Left lung (tissue), 10 donors: Measurements from ENCODE around the gene ZFPM1. TPM values are rescaled to one million over a fixed set of nuclear protein-coding genes. Genes with fewer than 3 reads are reported as not detected.

Source experiments
- ATAC-seq: fragments of 200-7000 bp; cut with Tn5 transposase; one replicate; pipeline ENCODE4 v1.9.1; 2020; ENCODE audit warnings: moderate library complexity
- DNase-seq, 4 donors: peaks; one replicate each; pipeline ENCODE4 v3.0.0-alpha.2; 2013 to 2020
- H3K27ac ChIP-seq, 2 donors: fragments of 200-600 bp; sonication (generic) in 1 of 2; one replicate each; pipeline versions ENCODE4 v1.5.0 to v1.8.0; 2020 to 2021
- H3K27me3 ChIP-seq, 2 donors: fragments of 200-600 bp; sonication (generic) in 1 of 2; one replicate each; pipeline versions ENCODE4 v1.5.0 to v1.8.0; 2020 to 2021
- H3K36me3 ChIP-seq, 2 donors: fragments of 200-600 bp; sonication (generic) in 1 of 2; one replicate each; pipeline versions ENCODE4 v1.5.0 to v1.8.0; 2020 to 2021
- H3K4me1 ChIP-seq, 2 donors: fragments of 200-600 bp; one replicate each; pipeline ENCODE4 v1.8.0; 2021
- H3K4me3 ChIP-seq, 2 donors: fragments of 200-600 bp; sonication (generic) in 1 of 2; one replicate each; pipeline versions ENCODE4 v1.5.0 to v1.8.0; 2020 to 2021; ENCODE audit warnings: mild to moderate bottlenecking in 1 of 2
- H3K9me3 ChIP-seq, 2 donors: fragments of 200-600 bp; sonication (generic) in 1 of 2; one replicate each; pipeline versions ENCODE4 v1.5.0 to v1.8.0; 2020 to 2021
- intact Hi-C, 2 donors: fragments of 100-400 bp; cut with DNase I; formaldehyde crosslinking; loops; one replicate each; pipeline versions ENCODE4 v1.11.2 to v1.14.2; 2022
- polyA plus RNA-seq, 6 donors: library from polyadenylated mRNA; unstranded; fragments of 120-200 nt; gene quantifications; one replicate each; pipeline ENCODE4 v1.2.1, GENCODE V29; 2013; ENCODE audit not compliant: insufficient read length in 6 of 6
- total RNA-seq, 2 donors: library from RNA; stranded (reverse); fragmentation: NEBNext Ultra II Directional; extraction: Animal tissue kit (Norgen Biotek cat#: 25700); gene quantifications; one replicate each; pipeline ENCODE4 v1.2.1, GENCODE V29; 2021
- TF ChIP-seq, protein P1 (sequence below), 2 donors: fragments of 200-600 bp; sonication (generic) in 1 of 2; IDR thresholded peaks; one replicate each; pipeline versions ENCODE4 v1.5.0 to v1.8.0; 2021; ENCODE audit warnings: antibody characterized with exemption in 2 of 2
- donor health status: DM: no; HTN: yes; CAD: no.
- donor health status: DM: no; HTN: no; CAD: no.

Gene ZFPM1
- total and polyA plus RNA-seq, 8 donors, result 1.8 to 7.0 (median 3.6) TPM

DNA sequence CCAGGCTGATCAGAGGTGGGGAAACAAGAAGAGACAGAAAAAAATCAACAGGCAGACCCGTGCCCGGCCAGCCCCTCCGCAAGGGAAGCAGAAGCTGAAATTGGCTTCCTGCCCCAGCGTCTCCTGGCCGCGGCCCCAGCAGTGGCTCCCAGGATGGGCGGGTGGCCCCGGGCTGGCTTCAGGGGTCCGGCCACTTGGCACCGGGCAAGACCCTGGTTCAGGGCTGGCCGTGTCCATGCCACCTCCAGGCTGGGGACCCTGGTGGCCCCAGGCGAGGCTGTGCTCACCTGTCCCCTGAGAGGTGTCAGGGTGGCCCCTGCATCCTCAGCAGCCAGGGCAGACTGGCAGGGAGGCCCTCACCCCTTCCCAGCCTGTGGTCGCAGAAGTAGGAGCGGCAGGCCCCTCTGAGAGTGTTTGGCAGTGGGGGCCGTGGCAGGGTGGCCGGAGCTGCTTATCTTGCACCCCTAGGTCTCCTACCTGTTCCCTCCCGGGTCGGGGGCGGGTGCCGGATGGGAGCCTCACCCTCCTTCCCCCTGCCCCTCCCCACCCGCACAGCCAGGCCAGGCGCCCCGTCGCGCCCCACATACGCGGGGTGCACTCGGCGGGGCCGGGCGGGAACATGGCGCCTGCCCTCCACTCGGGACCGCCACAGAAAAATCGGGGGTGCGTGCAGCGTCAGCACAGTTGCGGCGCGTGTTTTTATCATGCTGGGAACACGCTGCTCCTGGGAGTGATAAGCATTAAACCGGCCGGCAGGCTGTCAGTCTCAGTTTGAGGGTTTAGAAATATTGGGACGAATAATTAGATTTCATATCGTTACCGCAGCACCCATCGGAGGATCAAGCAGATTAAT lies 70.5 kb downstream of the ZFPM1 start:
- Histone ChIP-seq H3K4me3 (no peak overlapping the region), H3K4me1 (peaks cover 4 to 5% of the 10 kb centered on the region in 2 donors), H3K27me3 (peaks cover 7 to 42% of the 10 kb centered on the region in 2 donors), H3K27ac (no peak overlapping the region), H3K36me3 (no peaks in the 10 kb centered on the region), H3K9me3 (no peaks in the 10 kb centered on the region)
- ATAC-seq, result no peak
- intact Hi-C loops, result no loop called here
- DNase-seq, result peak in 1 of 4 donors; percentile 76
- TF ChIP-seq, protein P1, sequence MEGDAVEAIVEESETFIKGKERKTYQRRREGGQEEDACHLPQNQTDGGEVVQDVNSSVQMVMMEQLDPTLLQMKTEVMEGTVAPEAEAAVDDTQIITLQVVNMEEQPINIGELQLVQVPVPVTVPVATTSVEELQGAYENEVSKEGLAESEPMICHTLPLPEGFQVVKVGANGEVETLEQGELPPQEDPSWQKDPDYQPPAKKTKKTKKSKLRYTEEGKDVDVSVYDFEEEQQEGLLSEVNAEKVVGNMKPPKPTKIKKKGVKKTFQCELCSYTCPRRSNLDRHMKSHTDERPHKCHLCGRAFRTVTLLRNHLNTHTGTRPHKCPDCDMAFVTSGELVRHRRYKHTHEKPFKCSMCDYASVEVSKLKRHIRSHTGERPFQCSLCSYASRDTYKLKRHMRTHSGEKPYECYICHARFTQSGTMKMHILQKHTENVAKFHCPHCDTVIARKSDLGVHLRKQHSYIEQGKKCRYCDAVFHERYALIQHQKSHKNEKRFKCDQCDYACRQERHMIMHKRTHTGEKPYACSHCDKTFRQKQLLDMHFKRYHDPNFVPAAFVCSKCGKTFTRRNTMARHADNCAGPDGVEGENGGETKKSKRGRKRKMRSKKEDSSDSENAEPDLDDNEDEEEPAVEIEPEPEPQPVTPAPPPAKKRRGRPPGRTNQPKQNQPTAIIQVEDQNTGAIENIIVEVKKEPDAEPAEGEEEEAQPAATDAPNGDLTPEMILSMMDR (IDR thresholded peaks at IDR 0.05), result no peak

DNA sequence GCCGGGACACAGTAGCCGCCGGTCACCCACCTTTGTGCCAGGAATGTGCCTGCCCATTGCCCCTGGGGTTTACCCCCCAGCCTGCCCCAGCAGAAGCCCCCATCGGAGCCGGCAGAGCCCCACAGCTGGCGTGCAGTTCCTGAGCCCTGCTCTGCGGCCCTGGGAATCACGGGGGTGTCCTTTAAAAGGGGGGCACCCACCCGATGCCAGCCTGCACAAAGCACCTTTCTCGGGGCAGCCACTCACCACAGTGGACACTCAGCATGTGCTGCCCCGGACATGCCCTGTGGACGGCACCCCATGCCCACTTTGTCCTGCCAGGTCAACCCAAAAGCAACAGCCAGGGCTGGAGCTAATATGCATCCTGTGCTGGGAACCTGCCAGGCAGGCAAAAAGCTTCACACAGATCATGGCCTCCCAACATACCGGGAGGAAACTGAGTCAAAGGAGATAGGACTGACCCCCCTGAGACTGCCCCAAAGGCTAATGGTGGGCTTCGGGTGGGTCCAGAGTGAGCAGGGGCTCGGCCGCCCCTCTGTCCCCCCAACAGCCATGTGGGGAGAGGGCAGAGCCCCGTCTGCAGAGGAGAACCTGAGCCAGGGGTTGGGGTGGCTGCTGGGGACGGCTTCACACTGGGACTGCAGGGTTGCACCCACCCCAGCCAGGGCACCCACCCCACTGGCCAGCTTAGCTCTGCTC lies 71.3 kb downstream of the ZFPM1 start:
- DNase-seq (peak in 1 of 4 donors; percentile 58), ATAC-seq (no peak)
- H3K9me3 ChIP-seq, result no peaks in the 10 kb centered on the region
- peaks cover 4 to 5% of the 10 kb centered on the region in 2 donors for H3K4me1 ChIP-seq
- TF ChIP-seq, protein P1 (IDR thresholded peaks at IDR 0.05), result no peak
- no peak overlapping the region for H3K27ac ChIP-seq
- H3K4me3 ChIP-seq, result no peak overlapping the region
- H3K36me3 ChIP-seq, result no peaks in the 10 kb centered on the region
- intact Hi-C loops, result no loop called here
- H3K27me3 ChIP-seq, result peaks cover 7 to 42% of the 10 kb centered on the region in 2 donors

DNA sequence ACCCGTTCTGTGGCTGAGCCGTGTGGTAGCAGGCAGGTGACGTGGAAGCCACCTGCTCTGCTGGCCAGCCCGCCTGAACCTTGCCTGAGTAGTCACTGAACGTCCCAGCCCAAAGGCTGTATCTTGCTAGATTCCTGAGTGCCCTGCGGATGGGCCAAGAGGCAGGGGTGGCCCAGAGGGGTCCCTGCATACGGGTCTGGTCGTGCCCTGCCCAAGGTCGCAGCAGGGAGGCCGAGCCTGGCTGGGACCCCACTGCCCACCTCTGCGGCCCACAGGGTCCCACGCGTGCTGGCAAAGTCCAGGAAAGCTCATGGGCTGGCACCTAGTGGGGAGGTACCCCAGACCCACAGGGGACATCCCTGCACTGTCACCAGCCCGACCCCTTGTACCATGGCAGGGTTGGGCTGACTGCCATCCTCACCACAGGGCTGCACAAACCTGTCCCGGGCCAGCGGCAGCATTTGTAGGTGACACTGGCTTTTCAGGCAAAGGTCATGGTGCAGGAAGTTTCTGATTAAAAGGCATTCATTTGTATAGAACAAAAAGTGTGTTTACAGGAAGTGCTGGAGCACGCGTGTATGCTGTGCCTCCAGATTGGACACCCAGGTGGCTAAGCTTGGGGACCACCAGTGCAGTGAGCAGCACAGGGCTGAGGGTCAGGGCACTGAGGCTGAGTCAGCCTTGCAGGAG lies 72.0 kb downstream of the ZFPM1 start:
- Histone ChIP-seq H3K9me3 (no peaks in the 10 kb centered on the region), H3K27ac (no peak overlapping the region), H3K4me1 (peaks cover 4 to 5% of the 10 kb centered on the region in 2 donors), H3K4me3 (no peak overlapping the region), H3K27me3 (peaks cover 7 to 42% of the 10 kb centered on the region in 2 donors), H3K36me3 (no peaks in the 10 kb centered on the region)
- intact Hi-C loops, result loop anchor here in 1 of 2 donors (5.0 kb wide), 1 partner anchor 83 kb away; no protein-coding TSS in a partner anchor
- no peak for ATAC-seq
- DNase-seq, result peak in 1 of 4 donors; percentile 65
- TF ChIP-seq, protein P1 (IDR thresholded peaks at IDR 0.05), result no peak

DNA sequence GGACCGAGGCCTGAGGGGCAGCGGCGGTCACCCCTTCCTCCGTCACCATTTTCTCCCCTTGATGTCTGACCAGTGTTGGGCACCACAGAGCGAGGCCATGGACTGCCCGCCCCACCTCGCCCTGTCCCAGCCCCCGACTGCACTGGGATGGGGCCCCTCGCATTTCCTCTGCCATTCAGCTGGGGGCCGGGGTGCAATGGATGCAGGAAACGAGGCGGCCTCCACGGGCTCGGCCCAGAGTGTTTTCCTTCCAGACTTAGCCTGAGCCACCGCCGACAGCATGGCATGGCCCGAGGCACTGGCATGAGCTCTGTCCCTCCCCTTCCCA lies 72.5 kb downstream of the ZFPM1 start:
- intact Hi-C loops, result loop anchor here in 1 of 2 donors (5.0 kb wide), 1 partner anchor 83 kb away; no protein-coding TSS in a partner anchor
- no peak for ATAC-seq

More for the DNA sequence above, 72.5 kb downstream of the ZFPM1 start:
- peaks cover 7 to 42% of the 10 kb centered on the region in 2 donors for H3K27me3 ChIP-seq
- no peaks in the 10 kb centered on the region for H3K9me3 ChIP-seq
- no peak overlapping the region for H3K27ac ChIP-seq
- TF ChIP-seq, protein P1 (IDR thresholded peaks at IDR 0.05), result no peak
- no peaks in the 10 kb centered on the region for H3K36me3 ChIP-seq
- DNase-seq, result peak in 1 of 4 donors; percentile 61
- no peak overlapping the region for H3K4me3 ChIP-seq
- H3K4me1 ChIP-seq, result peaks cover 4 to 5% of the 10 kb centered on the region in 2 donors
